Choroid plexus epithelial cell (primary cell): ENCODE results near the gene PLCB2.

Experiments
- DNase-seq: peaks from one replicate; pipeline ENCODE4 v3.0.0-alpha.2; 2010; ENCODE audit warnings: low read depth
- H3K4me3 ChIP-seq: 2 replicates; pipeline ENCODE4 v1.5.1; 2011; ENCODE audit warnings: low read depth, mild to moderate bottlenecking, control low read depth, low read length, moderate library complexity
- TF ChIP-seq, protein P1 (sequence below): conservative IDR thresholded peaks from 2 replicates; pipeline ENCODE4 v1.5.1; 2011; ENCODE audit warnings: low read depth, mild to moderate bottlenecking, control low read depth, inconsistent platforms, low read length, moderate library complexity

The PLCB2 gene

DNA sequence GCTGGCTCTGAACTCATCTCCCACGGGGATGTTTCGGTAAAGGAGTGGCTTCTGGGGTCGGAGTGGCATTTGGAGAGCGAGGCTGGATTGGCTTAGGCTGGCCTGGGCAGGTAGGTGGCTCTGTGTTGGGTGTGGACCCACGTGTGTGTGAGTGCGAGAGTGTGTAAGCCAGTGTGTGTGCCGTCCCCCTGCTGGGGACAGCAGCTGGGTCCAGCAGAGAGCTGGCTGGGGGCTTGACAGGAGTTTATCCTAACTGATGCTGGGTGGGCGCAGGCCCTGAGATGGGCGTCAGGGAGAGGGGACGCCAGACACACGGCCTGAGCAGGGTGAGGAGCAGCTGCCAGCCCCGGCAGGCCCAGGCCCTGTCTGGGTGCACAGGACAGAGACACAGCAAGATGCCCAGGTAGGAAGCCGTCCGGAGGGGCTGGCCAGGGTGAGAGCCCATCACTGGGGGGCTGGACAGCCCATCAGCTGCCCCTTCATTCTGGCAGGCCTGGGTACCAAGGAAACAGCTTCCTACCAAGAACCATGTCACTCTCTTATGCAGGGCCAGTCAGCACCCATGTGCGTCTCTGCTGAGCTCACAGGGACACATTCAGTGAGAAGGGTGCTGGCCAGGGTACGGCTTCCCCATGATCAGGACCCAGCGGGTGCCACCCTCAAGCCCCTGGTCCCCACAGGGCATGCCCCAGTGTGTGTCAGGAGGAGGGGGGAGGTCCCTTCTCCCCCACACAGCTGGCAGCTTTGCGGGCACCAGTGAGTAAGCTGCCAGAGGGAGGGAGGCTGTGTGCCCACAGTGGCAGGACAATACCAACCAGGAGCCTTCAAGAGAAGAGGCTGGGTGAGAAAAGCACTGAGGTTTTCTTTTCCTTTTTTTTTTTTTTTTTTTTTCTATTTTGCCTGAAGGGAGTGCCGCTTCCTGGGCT lies 67.8 kb downstream of the PLCB2 start:
- TF ChIP-seq, protein P1, sequence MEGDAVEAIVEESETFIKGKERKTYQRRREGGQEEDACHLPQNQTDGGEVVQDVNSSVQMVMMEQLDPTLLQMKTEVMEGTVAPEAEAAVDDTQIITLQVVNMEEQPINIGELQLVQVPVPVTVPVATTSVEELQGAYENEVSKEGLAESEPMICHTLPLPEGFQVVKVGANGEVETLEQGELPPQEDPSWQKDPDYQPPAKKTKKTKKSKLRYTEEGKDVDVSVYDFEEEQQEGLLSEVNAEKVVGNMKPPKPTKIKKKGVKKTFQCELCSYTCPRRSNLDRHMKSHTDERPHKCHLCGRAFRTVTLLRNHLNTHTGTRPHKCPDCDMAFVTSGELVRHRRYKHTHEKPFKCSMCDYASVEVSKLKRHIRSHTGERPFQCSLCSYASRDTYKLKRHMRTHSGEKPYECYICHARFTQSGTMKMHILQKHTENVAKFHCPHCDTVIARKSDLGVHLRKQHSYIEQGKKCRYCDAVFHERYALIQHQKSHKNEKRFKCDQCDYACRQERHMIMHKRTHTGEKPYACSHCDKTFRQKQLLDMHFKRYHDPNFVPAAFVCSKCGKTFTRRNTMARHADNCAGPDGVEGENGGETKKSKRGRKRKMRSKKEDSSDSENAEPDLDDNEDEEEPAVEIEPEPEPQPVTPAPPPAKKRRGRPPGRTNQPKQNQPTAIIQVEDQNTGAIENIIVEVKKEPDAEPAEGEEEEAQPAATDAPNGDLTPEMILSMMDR = no peak
- H3K4me3 ChIP-seq = no peak overlapping the region
- DNase-seq = no peak

DNA sequence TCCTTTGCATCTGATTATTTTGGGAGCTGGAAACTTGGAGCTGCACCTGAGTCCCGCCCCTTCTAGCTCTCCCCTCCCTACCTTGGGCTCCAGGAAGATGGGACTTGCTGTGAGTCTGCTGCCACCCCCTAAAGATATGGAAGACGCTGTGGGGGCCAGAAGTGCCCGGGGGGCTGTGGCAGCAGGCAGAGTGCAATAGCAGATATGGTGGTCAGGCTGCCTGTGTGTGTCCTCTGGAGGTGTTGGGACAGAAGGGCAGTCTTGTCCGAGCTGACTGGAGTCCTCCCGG lies 68.4 kb downstream of the PLCB2 start:
- H3K4me3 ChIP-seq = peak overlapping the region; percentile 53
- TF ChIP-seq, protein P1 = no peak
- no peak for DNase-seq

DNA sequence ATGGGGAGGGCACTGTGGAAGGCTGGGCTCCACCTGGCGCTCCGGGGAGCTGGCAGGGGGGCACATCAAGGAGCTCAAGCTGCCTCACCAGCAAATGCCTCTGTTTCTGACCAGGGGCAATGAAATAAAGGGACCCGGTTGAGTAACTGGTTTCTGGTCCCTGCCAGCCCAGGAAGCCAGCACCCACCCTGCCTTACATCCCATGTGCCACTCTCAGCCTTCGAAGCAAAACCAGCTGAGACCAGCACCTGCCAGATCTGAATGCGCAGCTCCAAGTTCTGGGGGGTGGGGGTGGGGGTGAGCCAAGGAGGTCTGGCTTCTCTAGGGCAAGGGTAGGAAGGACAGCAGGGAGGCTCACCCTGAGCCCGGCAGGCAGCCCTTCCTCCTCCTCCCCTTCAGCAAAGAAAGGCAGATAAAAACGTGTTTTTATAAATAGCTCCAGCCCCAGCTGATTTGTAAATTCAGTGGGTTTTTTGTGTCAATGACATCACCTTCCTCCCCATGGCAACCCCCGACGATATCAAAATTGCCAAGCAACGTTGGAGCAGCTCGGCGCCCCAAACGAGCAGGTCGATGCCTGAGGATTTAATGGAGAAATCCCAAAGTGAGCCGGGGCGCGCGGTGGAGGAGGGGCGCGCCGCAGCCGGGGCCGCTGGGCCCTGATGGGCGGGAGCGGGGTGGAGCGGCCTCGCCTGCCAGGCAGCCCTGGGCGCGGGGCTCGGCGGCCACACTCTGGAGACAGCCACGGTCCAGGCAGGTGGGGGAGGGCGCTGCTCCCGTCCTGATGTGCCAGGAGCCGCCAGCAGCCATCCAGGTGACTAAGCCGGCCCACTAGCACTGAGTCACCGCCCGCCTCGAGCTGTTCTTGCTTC lies 69.0 kb downstream of the PLCB2 start, which contains the start of gene PAK6:
PAK6 (plus strand) TSS at position 532 of the 872 bp plus-strand sequence. CDS start 25,723 bp downstream, outside the sequence.
- peak within 1 kb of the TSS; percentile 53 for H3K4me3 ChIP-seq
- peak; percentile 45 for DNase-seq
- TF ChIP-seq, protein P1 = no peak
